ENCODE measurements around the gene TMEM119. TPM values are rescaled to one million over a fixed set of nuclear protein-coding genes. Genes with fewer than 3 reads are reported as not detected.

The TMEM119 gene
- total and polyA plus RNA-seq, 9 of the 15 experiments (the other 6 are each of a cell fraction or from before 2014, with no cell fraction given): 0.18 TPM; not detected in 8

DNA sequence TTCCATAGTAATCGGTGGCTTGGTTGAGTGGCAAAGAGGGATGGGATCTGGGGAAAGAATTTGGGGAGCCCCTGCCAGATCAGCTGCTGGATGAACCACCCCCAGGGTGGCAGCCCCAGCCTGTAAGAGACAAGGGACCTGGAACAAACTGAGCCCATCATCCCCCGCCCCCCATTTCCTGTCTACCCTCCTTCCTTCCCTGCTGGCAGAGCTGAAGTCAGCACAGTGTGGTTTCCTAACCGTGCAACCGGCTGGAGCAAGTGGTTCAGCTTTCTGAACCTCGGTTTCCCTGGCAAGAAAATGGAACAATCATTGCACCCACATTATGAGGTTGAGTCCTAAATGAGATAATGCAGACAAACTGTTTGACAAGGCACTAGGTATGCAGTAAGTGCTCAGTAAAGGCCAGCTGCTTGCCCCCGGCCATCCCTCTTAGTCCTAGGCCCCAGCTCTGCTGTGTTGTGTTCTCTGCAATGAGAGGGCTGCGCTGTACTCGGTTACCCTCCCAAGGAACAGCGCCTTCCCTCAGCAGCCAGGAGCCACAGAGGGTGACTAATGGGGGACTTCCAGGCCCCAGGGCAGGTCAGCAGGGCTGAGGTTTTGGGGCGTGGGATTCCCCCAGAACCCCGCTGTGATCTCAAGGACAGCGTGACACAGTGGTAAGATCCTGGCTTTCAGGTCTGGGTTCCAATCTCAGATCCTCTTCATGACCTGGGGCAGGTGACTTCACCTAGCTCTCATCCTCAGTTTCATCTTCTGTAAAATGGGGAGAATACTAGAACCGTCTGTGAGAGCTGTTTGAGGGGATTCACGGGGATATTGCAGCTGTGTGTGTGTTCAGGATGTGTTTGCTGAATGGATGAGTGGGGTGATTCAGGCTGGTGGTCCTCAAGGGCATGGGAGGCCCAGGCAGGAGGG lies 19.3 kb upstream of the TMEM119 start:
- Histone ChIP-seq H4K20me1 (replicated peaks; ENCODE audit: control insufficient read depth, insufficient read depth, low read length) (no peaks in the 10 kb centered on the region), H2AFZ (ENCODE audit: low read depth, low read length) (no peak overlapping the region), H3K27ac (ENCODE audit: extremely low read depth, low read depth, low read length) (no peak overlapping the region), H3K27me3 (ENCODE audit: control insufficient read depth in 2 of 2, insufficient read depth in 2 of 2, low read length in 2 of 2) (no peaks in the 10 kb centered on the region), H3K4me3 (no peak overlapping the region), H3K79me2 (ENCODE audit: control insufficient read depth, insufficient read depth, low read length) (no peaks in the 10 kb centered on the region), H3K9me1 (ENCODE audit: control insufficient read depth, insufficient read depth, low read length) (no peaks in the 10 kb centered on the region), H3K9me3 (replicated peaks; ENCODE audit: control insufficient read depth, insufficient read depth, low read depth, low read length) (no peaks in the 10 kb centered on the region), H3K36me3 (ENCODE audit: control insufficient read depth, insufficient read depth, low read length) (no peaks in the 10 kb centered on the region), H3K4me2 (ENCODE audit: insufficient read depth, low read length) (no peak overlapping the region), H3K4me1 (replicated peaks in 1 of 2; ENCODE audit: control insufficient read depth in 2 of 2, insufficient read depth in 2 of 2, low read length in 2 of 2) (peaks cover 11 to 15% of the 10 kb centered on the region in 2 experiments; a peak in 2 of 5 replicates), H3K9ac (ENCODE audit: insufficient read depth in 1 of 2, low read depth in 2 of 2, low read length in 2 of 2) (no peak overlapping the region)
- intact Hi-C loops (cut with micrococcal nuclease) (no loop called here), in situ Hi-C loops (cut with MboI) (loop anchor here (5.0 kb wide), 1 partner anchor 50 kb away; no protein-coding TSS in a partner anchor)
- ATAC-seq (no peak), DNase-seq (ENCODE audit: extremely low read depth in 1 of 4, low spot score in 3 of 4) (no peak), FAIRE-seq (peak; percentile 55)
- WGBS (ENCODE audit: insufficient coverage, low coverage, missing lambda C conversion rate): 54% methylated on average over 14 of the region's 14 CpGs
- BruUV-seq (replicated peaks): no TSS peak
- POLR2A ChIA-PET: interaction anchor here (0.8 to 2.1 kb wide), 4 partner anchors 9 to 53 kb away, joined by 3 to 16 read pairs (median 4); no protein-coding TSS in a partner anchor
- CTCF ChIA-PET (ENCODE audit: low intra/inter-chr PET ratio): interaction anchor here (0.6 to 2.9 kb wide), 2 partner anchors 54 to 83 kb away, joined by 5 to 30 read pairs; partner anchors contain the start of gene ISCU
- peak; percentile 92 for TF ChIP-seq ADNP (tag; IDR thresholded peaks at IDR 0.05)
- TF ChIP-seq PTBP1 (IDR thresholded peaks at IDR 0.05; ENCODE audit: low read depth, low read length): 0 out of 2 replicates have a peak, but pooled peaks have one; percentile 58
- peak; percentile 88 for TF ChIP-seq BCOR (IDR thresholded peaks at IDR 0.05)
- TF ChIP-seq, protein P1, sequence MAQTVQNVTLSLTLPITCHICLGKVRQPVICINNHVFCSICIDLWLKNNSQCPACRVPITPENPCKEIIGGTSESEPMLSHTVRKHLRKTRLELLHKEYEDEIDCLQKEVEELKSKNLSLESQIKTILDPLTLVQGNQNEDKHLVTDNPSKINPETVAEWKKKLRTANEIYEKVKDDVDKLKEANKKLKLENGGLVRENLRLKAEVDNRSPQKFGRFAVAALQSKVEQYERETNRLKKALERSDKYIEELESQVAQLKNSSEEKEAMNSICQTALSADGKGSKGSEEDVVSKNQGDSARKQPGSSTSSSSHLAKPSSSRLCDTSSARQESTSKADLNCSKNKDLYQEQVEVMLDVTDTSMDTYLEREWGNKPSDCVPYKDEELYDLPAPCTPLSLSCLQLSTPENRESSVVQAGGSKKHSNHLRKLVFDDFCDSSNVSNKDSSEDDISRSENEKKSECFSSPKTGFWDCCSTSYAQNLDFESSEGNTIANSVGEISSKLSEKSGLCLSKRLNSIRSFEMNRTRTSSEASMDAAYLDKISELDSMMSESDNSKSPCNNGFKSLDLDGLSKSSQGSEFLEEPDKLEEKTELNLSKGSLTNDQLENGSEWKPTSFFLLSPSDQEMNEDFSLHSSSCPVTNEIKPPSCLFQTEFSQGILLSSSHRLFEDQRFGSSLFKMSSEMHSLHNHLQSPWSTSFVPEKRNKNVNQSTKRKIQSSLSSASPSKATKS (CRISPR knock-in tag; IDR thresholded peaks at IDR 0.05): no peak
- TF ChIP-seq RBM25 (IDR thresholded peaks at IDR 0.05; ENCODE audit: low read depth, low read length, severe bottlenecking): peak; percentile 87
- no peak for TF ChIP-seq ZFP30 (CRISPR knock-in tag; IDR thresholded peaks at IDR 0.05; ENCODE audit: borderline replicate concordance)
- TF ChIP-seq, protein P2, sequence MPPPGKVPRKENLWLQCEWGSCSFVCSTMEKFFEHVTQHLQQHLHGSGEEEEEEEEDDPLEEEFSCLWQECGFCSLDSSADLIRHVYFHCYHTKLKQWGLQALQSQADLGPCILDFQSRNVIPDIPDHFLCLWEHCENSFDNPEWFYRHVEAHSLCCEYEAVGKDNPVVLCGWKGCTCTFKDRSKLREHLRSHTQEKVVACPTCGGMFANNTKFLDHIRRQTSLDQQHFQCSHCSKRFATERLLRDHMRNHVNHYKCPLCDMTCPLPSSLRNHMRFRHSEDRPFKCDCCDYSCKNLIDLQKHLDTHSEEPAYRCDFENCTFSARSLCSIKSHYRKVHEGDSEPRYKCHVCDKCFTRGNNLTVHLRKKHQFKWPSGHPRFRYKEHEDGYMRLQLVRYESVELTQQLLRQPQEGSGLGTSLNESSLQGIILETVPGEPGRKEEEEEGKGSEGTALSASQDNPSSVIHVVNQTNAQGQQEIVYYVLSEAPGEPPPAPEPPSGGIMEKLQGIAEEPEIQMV (tag; conservative IDR thresholded peaks at IDR 0.05; ENCODE audit: low read depth): no peak
- TF ChIP-seq MEF2A (IDR thresholded peaks at IDR 0.05; ENCODE audit: control insufficient read depth, low read depth, low read length): no peak
- TF ChIP-seq, protein P3, sequence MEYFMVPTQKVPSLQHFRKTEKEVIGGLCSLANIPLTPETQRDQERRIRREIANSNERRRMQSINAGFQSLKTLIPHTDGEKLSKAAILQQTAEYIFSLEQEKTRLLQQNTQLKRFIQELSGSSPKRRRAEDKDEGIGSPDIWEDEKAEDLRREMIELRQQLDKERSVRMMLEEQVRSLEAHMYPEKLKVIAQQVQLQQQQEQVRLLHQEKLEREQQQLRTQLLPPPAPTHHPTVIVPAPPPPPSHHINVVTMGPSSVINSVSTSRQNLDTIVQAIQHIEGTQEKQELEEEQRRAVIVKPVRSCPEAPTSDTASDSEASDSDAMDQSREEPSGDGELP (CRISPR knock-in tag; IDR thresholded peaks at IDR 0.05; ENCODE audit: borderline replicate concordance): 0 out of 2 replicates have a peak, but pooled peaks have one; percentile 10
- TF ChIP-seq ZSCAN32 (CRISPR knock-in tag; IDR thresholded peaks at IDR 0.05): no peak
- TF ChIP-seq PPARD (CRISPR knock-in tag; IDR thresholded peaks at IDR 0.05): no peak
- peak; percentile 28 for TF ChIP-seq CHD4 (IDR thresholded peaks at IDR 0.05; ENCODE audit: insufficient read depth, insufficient replicate concordance, low read depth, low read length, poor library complexity, severe bottlenecking)
- TF ChIP-seq HDAC2 (IDR thresholded peaks at IDR 0.05): 0 out of 2 replicates have a peak, but pooled peaks have one; percentile 33
- peak; percentile 24 to 74; a peak in 2 of 4 replicates for TF ChIP-seq KDM1A (IDR thresholded peaks at IDR 0.05)
- TF ChIP-seq ZNF354B (CRISPR knock-in tag; IDR thresholded peaks at IDR 0.05): no peak
- TF ChIP-seq PHF8 (IDR thresholded peaks at IDR 0.05; ENCODE audit: borderline replicate concordance, low read length): no peak
